Measurements from ENCODE around the gene PAK1.

- TF ChIP-seq, protein P1, sequence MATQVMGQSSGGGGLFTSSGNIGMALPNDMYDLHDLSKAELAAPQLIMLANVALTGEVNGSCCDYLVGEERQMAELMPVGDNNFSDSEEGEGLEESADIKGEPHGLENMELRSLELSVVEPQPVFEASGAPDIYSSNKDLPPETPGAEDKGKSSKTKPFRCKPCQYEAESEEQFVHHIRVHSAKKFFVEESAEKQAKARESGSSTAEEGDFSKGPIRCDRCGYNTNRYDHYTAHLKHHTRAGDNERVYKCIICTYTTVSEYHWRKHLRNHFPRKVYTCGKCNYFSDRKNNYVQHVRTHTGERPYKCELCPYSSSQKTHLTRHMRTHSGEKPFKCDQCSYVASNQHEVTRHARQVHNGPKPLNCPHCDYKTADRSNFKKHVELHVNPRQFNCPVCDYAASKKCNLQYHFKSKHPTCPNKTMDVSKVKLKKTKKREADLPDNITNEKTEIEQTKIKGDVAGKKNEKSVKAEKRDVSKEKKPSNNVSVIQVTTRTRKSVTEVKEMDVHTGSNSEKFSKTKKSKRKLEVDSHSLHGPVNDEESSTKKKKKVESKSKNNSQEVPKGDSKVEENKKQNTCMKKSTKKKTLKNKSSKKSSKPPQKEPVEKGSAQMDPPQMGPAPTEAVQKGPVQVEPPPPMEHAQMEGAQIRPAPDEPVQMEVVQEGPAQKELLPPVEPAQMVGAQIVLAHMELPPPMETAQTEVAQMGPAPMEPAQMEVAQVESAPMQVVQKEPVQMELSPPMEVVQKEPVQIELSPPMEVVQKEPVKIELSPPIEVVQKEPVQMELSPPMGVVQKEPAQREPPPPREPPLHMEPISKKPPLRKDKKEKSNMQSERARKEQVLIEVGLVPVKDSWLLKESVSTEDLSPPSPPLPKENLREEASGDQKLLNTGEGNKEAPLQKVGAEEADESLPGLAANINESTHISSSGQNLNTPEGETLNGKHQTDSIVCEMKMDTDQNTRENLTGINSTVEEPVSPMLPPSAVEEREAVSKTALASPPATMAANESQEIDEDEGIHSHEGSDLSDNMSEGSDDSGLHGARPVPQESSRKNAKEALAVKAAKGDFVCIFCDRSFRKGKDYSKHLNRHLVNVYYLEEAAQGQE (IDR thresholded peaks at IDR 0.05; ENCODE audit: insufficient replicate concordance, low read depth) = no peak
- TF ChIP-seq CTCF (IDR thresholded peaks at IDR 0.05; ENCODE audit: insufficient read depth, low read length) (no peak), POLR2AphosphoS5 (IDR thresholded peaks at IDR 0.05; ENCODE audit: low read depth) (no peak), GABPA (IDR thresholded peaks at IDR 0.05; ENCODE audit: low read depth) (no peak)
Observed at GRCh38 chr11:77495526-77495925, 21.6 kb upstream of the PAK1 start.
